Measurements from ENCODE around the gene GRK5. TPM values are rescaled to one million over a fixed set of nuclear protein-coding genes. Genes with fewer than 3 reads are reported as not detected.
A peak's percentile ranks its signal among the peaks of the same experiment; 100 is the strongest.

GRK5 gene
- total RNA-seq, 2 donors from 2014 or later = 3.4 to 4.9 TPM

DNA sequence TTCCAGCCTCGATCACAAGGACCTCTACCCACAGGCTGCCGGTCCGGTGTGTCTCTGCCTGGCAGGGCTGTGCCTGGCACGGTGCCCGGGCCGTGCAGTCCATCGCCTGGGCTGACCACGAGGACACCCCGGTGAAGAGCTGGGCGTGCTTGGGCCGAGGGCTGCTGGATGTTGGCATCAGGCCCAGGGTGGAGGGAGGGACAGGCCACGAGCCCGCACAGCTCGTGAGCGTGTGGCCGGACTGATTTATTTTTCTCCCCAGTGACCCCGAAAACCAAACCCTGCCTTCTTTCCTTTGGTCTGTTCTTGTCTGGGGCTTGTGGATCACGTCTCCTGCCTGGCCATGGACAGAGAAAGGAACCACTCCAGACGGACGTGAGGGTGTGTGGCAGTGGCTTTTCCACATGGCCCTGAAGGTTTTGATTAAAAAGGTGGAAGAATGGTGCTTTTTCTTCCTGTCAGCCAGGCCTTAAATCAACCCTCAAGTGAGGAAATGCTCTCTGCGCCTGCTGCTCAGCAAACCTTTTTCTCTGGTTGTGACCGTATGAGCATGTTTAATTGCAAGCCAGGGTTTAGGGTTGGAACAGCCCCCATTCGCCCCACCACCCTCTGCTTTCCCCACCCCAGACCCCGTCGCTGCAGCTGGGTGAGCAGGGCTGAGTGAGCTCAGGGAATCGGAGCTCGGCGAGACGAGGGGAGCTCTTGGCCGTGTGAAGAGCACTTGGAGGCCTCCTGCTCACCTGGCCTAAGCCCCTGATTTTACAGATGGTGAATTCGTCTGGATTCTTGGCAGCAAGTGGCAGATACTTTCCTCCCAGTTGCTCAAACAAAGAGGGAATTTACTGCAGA lies 205.1 kb downstream of the GRK5 start:
- Histone ChIP-seq H3K36me3 (replicated peaks in 1 of 2; ENCODE audit: insufficient read depth in 1 of 2, low read depth in 2 of 2) (no peaks in the 10 kb centered on the region), H3K4me1 (no peaks in the 10 kb centered on the region), H3K9me3 (no peaks in the 10 kb centered on the region), H3K27ac (peak overlapping the region in 1 of 4 donors; percentile 32), H3K27me3 (no peaks in the 10 kb centered on the region), H3K4me3 (no peak overlapping the region)
- no peak for TF ChIP-seq POLR2A (IDR thresholded peaks at IDR 0.05)
- TF ChIP-seq, protein P1, sequence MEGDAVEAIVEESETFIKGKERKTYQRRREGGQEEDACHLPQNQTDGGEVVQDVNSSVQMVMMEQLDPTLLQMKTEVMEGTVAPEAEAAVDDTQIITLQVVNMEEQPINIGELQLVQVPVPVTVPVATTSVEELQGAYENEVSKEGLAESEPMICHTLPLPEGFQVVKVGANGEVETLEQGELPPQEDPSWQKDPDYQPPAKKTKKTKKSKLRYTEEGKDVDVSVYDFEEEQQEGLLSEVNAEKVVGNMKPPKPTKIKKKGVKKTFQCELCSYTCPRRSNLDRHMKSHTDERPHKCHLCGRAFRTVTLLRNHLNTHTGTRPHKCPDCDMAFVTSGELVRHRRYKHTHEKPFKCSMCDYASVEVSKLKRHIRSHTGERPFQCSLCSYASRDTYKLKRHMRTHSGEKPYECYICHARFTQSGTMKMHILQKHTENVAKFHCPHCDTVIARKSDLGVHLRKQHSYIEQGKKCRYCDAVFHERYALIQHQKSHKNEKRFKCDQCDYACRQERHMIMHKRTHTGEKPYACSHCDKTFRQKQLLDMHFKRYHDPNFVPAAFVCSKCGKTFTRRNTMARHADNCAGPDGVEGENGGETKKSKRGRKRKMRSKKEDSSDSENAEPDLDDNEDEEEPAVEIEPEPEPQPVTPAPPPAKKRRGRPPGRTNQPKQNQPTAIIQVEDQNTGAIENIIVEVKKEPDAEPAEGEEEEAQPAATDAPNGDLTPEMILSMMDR (IDR thresholded peaks at IDR 0.05) = no peak
- no peak for ATAC-seq
- intact Hi-C loops (cut with DNase I) = no loop called here
- WGBS, 2 donors = 49 to 58% methylated on average over 11 to 31 of the region's 31 CpGs
- peak; percentile 26 to 48 (median 42) for DNase-seq

- Histone ChIP-seq H3K4me3 (no peak overlapping the region), H3K27me3 (no peaks in the 10 kb centered on the region), H3K9me3 (no peaks in the 10 kb centered on the region), H3K36me3 (replicated peaks in 1 of 2; ENCODE audit: insufficient read depth in 1 of 2, low read depth in 2 of 2) (no peaks in the 10 kb centered on the region), H3K27ac (peak overlapping the region in 1 of 4 donors; percentile 32), H3K4me1 (no peaks in the 10 kb centered on the region)
- no peak for TF ChIP-seq POLR2A (IDR thresholded peaks at IDR 0.05)
- TF ChIP-seq, protein P1 (IDR thresholded peaks at IDR 0.05) = no peak
- DNase-seq = no peak
- WGBS, 2 donors = 84 to 87% methylated on average over 9 of the region's 9 CpGs
- intact Hi-C loops (cut with DNase I) = no loop called here
- ATAC-seq = no peak
Observed at GRCh38 chr10:119413093-119413453, 205.7 kb downstream of the GRK5 start.

GRCh38 chr10:119413471-119414080 lies 206.2 kb downstream of the GRK5 start:
- no peak overlapping the region for H3K4me3 ChIP-seq
- H3K4me1 ChIP-seq = no peaks in the 10 kb centered on the region
- intact Hi-C loops (cut with DNase I) = no loop called here
- no peaks in the 10 kb centered on the region for H3K9me3 ChIP-seq
- H3K27me3 ChIP-seq = no peaks in the 10 kb centered on the region
- peak; percentile 16 for ATAC-seq
- H3K36me3 ChIP-seq (replicated peaks in 1 of 2; ENCODE audit: insufficient read depth in 1 of 2, low read depth in 2 of 2) = no peaks in the 10 kb centered on the region
- H3K27ac ChIP-seq = peak overlapping the region in 1 of 4 donors; percentile 32
- 82 to 91% methylated on average over 12 to 20 of the region's 20 CpGs for whole genome bisulfite sequencing, 2 donors
- no peak for DNase-seq
- TF ChIP-seq, protein P1 (IDR thresholded peaks at IDR 0.05) = no peak
- TF ChIP-seq POLR2A (IDR thresholded peaks at IDR 0.05) = no peak

DNA sequence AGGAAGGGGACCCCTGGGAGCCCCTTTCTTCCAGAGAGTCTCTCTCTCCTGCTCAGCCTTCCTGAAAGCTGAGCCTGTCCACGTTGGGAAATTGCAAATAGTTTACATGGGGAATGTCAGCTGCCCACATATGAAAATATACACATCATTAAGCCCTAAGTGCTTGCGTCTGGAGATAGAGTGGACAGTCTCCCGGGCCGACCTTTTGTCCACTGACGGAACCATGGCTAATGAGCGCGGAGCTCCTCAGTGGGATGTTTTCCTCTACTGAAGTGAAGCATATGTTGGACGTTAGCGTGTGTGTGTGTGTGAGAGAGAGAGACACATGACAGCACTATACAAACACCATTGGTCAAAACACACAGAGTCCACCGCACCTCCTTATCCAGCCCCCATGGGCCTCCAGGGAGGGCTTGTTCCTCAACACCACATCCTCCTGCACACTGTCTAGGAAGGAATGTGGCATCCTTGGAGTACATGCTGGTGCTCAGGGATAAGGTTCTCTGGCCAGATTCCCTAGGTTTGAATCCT lies 206.8 kb downstream of the GRK5 start:
- no peaks in the 10 kb centered on the region for H3K9me3 ChIP-seq
- intact Hi-C loops (cut with DNase I) = no loop called here
- no peaks in the 10 kb centered on the region for H3K36me3 ChIP-seq (replicated peaks in 1 of 2; ENCODE audit: insufficient read depth in 1 of 2, low read depth in 2 of 2)
- ATAC-seq = peak; percentile 58
- H3K27ac ChIP-seq = peak overlapping the region in 1 of 4 donors; percentile 32
- 68 to 71% methylated on average over 10 of the region's 10 CpGs for WGBS, 2 donors
- H3K27me3 ChIP-seq = no peaks in the 10 kb centered on the region
- H3K4me1 ChIP-seq = no peaks in the 10 kb centered on the region
- no peak for TF ChIP-seq POLR2A (IDR thresholded peaks at IDR 0.05)
- TF ChIP-seq, protein P1 (IDR thresholded peaks at IDR 0.05) = no peak
- DNase-seq = peak in 3 of 4 donors; percentile 21 to 39 (median 22)
- H3K4me3 ChIP-seq = no peak overlapping the region
